COLO668 (cell line): Measurements from ENCODE around the gene NKAIN4.

Source experiments
- DNase-seq: peaks from one replicate; lab custom pipeline; 2025; ENCODE audit not compliant: unreplicated experiment; lab: John Stamatoyannopoulos, UW

Gene NKAIN4

DNA sequence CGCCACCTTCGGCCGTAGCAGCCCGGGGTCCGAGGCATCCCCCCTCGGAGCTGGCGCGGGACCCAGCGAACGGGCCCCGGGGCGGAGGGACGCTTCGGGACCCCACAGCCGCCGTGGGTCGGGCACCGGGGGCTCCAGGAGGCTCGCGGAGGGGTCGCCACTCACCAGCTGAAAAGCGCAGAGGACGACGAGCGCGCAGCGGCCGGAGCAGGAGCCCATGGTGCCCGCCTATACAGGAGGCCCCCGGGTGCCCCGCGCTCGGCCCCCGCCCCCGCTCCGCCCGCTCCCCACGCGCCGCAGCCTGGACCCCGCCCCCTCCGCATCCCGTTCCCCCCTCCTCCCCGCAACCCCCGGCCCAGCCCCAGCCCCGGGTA, at the start of gene NKAIN4:
NKAIN4 (minus strand) TSS at position 232 of the 374 bp plus-strand sequence; CDS start at position 219, 13 bp downstream.
- DNase-seq: no peak

DNA sequence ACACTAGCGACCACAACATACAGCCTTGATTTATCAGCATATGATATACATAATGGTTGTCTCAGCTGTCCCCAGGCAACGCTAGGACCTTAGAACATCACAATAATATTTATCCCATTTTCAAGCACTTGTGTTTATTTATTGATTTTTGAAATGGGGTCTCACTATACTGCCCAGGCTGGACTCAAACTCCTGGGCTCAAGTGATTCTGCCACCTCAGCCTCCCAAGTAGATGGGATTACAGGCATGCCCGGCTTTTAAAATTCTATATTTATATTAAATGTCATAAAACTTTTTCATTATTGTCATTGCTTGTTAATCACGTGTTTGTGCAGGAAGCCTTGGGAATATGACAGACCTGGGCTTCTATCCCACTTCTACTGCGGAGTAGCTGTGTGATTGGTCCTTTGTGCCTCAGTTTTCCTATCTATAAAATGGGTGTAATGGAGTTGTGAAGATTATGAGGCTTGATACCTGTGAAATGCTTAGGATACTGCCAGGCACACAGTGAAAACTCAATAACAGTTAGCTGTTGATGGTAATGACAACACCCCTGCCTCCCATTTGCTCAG, 48.9 kb upstream of the NKAIN4 start:
- DNase-seq: no peak

DNA sequence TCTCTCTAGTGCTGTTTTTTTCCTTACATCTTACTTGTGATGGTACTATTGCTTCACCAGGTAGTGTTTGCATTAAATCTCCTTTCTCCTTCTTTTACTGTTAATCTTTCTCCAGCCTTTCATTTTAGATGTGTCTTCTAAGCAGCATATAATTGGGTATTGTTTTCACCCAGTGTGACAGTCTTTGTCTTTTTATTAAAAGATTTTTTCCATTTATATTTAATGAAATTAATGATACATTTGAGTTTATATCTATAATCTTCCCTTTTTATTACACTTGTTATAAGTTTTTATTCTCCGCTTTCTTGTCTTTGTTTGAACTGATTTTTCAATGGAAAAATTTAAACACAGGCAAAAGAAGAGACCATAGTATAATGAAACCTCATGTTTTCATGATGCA, 47.4 kb upstream of the NKAIN4 start:
- no peak for DNase-seq

GRCh38 chr20:63298731-63299312, 44.6 kb upstream of the NKAIN4 start:
- DNase-seq: no peak

GRCh38 chr20:63297796-63298572, 43.7 kb upstream of the NKAIN4 start:
- DNase-seq: no peak

GRCh38 chr20:63297371-63297781, 43.1 kb upstream of the NKAIN4 start:
- no peak for DNase-seq

DNA sequence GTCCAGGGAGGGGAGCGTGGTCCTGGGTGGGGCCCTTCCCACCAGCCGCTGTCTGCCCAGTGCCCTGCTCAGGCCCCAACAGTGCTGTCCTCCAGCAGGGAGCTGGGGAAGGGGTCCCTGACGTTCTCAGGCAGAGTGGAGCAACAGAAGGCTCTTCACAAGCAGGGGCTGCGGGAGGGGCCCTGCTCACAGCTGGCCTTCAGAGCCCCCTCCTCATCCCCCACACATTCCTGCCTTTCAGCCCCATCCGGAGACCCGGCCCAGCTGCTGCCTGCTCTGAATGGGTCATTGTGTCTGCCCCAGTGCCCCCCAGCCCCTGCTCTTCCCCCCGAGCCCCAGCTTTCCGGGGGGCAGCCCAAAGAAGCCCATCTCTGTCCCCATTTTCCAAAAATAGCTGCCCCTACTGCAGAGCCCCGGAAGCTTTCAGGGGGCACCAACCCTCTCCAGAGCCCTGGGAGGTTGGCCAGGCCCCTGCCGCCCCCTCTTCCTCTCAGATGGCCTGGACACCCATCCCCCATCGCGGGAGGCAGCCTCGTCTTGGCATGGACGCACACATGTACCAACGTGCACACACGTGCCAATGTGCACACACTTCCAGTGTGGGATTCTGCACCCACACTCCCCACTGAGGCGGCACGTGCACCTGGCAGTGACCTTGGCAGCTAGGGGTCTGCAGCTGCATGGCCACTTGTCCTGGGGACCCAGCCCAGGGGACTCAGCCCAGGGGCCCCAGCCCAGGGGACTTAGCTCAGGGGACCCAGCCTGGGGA, 42.5 kb upstream of the NKAIN4 start:
- no peak for DNase-seq

DNA sequence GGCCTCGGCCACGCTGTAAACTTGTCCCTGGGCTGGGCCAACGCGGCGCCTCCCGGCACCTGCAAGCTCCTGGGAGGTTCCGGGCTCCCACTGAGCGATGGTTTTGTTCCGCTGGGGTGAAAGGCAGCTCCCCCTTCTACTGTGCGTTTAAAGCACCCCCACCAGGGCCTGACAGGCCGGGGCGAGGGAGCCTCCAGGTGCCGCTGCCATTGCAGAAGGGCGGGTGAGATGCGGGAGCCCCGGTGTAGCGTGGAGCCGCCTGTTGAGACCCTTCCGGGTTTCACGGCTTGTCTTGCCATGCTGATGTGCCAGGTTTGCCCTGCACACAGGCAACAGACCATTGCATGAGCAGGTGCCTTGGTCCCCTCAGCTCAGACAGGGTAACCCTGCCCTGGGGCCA, 41.6 kb upstream of the NKAIN4 start:
- DNase-seq: peak; percentile 12

DNA sequence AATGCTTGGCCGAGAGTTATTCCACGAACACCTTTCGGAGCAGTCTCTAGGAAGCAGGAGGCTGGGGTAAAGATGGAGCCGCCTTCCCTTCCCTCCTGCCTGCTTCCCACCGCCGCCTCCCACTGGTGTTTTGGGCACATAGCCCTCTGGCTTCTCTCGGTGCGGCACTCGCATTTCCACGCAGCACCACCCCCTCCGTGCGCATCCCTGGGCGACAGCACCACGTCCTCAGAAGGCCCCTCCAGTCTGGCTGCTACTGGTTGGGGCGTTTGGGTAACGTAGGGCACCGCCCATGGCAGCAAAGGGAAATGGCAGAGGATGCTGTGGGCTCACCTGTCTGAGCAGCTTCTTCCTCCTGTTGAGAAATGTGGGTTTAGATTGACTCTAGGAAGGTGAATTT, 41.2 kb upstream of the NKAIN4 start:
- no peak for DNase-seq

GRCh38 chr20:63295018-63295417, 40.8 kb upstream of the NKAIN4 start:
- DNase-seq: no peak

DNA sequence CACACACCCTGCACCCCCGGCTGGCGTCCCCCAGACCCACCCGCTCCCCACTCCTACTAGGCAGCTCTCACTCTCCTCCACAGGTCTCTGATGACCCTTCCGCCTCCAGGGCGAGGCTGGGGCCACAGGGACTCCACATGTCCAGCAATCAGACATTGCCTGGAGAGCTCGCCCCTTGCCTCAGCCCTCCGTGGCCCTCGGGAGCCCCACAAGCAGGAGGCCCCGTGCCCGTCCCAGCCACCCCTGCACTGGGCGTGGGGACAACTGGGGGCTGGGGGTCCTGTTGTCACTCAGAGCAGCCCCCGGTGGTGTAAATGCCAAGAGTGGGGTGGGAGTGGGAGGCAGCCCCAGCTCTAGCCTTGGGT, 40.3 kb upstream of the NKAIN4 start:
- no peak for DNase-seq

GRCh38 chr20:63293871-63294535, 39.7 kb upstream of the NKAIN4 start:
- no peak for DNase-seq

DNA sequence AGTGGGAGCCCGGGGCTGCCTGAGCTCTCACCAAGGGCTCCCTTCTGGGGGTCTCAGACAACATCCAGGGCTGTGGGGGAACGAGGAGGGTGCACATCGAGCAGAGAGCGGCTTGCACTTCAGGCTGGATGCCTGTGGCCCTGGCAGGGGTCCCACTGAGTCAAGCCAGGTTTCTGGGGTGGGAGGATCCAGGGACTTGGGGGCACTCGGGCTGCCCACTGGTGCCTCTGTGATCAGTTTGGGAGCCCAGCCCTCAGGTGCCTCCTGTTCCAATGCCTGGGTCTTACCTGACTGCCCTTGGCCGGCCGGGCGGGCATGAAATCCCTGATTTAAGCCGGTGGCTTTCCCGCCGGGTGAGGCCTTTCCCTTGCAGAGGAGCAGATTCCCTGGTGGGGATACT, 39.2 kb upstream of the NKAIN4 start:
- no peak for DNase-seq

DNA sequence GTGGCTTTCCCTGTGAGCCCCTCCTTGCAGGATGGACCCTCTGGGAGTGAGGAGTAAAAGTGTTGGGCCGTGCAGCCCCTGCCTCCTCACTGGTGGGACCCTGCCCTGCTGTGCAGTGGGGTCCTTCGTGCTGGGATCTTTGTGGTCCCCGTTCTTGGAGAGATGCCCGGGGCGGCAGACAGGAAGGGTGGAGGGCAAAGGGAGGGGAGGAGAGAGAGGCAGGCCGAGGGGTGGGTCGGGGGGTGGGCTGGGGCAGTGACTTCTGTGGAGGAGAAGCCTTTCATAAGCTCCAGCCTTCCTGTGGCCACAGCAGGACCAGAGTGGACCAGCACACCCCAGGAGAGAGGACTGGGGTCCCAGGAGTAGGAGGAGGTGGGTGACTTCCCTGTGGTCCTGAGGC, 38.6 kb upstream of the NKAIN4 start, which contains the start of gene COL20A1:
COL20A1 (plus strand) TSS at position 283 of the 400 bp plus-strand sequence. CDS start 1,922 bp downstream, outside the sequence.
- DNase-seq: no peak

- no peak for DNase-seq
Measured at GRCh38 chr20:63292292-63292701, 38.0 kb upstream of the NKAIN4 start.

GRCh38 chr20:63291811-63292210, 37.5 kb upstream of the NKAIN4 start:
- DNase-seq: peak; percentile 12

GRCh38 chr20:63290677-63291472, 36.6 kb upstream of the NKAIN4 start:
- DNase-seq: peak; percentile 65

DNA sequence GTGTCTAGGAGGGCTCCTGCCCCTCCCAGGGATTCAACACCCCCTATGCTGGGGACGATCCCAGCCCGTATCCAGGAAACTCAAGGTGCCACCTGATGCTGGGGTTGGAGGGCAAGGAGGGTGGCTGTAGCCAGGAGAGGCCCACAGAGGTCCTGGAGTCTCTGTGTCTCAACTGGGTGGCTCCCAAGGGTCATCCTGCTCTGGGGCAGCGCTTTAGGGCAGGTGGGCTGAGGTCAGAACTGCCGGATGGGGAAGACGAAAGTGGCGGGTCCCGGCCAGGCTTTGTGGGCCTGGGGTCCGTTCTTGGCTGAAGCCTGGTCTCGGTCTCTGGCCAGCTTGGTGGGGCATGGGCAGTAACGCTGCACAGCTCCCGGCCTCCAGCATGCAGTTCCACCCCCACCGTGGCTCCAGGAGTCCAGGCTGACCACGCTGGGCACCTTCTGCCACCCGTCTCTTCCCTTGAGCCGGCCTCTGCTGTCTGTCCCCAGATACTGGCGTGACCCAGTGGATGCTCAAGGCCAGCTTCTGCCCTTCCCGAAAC, 35.9 kb upstream of the NKAIN4 start:
- no peak for DNase-seq

DNA sequence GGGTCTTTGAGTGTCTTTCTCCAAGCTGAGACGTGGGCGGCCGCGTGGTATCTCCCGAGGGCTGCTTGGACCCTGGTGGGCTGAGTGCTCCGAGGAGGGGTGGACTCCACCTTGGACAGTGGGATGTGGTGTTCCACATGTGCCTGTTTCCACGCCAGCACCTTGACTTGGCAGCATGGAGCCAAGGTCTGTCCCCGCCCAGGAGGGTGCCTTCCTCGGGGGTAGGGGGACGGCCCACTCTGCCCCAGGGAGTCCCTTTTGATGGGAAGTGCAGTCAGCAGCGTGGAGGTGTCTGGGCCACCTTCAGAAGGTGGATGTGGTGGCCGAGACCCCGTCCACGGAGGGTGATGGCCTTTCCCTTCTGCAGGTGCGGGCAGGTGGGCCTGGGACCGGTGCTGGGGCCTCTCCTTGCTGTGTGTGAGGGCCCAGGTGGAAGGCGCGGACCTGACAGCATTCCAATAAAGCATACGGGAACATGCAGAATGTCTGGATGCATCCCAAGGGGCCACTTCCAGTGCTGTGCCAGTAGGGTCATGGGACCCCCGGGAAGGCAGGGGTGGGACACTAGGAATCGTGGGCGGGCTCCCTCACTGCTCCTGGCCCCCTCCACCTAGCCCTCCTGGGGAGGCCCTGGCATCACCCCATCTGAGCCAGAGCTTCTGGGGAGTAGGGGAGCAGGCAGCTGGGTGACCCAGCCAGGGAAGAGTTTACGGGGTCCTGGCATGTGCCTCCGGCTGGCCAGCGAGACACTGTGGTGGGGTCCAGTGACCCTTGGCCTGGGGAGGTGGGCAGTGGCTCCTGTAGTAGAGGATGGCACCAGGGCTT, 35.3 kb upstream of the NKAIN4 start:
- DNase-seq: no peak
